ENCODE data around the gene HPD.

HPD gene

DNA sequence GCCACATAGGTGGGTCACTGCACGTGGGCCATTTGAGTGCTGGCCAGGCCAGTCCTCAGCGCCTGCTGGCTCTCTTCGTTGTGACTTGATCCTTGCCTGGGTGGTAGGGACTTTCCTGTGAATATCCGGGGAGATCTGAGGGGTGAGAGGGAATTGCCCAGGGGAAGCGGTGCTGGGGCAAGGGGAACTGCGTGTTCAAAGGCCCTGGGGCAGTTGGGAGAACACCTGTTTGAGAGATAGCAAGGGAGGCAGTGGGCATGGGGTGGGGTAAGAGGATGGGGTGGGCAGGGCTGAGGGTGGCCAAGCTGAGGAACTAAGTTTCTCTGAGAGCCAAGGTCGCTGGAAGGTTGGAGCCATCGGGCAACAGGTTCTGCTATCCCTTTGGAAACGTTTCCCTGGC lies 29.8 kb downstream of the HPD start:
- DNase-seq (ENCODE audit: low read depth, low spot score) = no peak
- Histone ChIP-seq H3K27me3 (ENCODE audit: control insufficient read depth, insufficient read depth, low read length) (no peaks in the 10 kb centered on the region), H3K27ac (ENCODE audit: low read length) (no peak overlapping the region), H3K9me3 (ENCODE audit: control insufficient read depth, insufficient read depth, low read length) (no peaks in the 10 kb centered on the region), H3K4me1 (ENCODE audit: control insufficient read depth, insufficient read depth, low read length) (no peaks in the 10 kb centered on the region), H3K36me3 (ENCODE audit: control insufficient read depth, insufficient read depth, low read length) (peaks cover 18% of the 10 kb centered on the region), H3K4me3 (ENCODE audit: low read length) (no peak overlapping the region)
- WGBS (ENCODE audit: insufficient coverage, insufficient read length) = no CpG with 5 or more reads among the region's 9 CpGs

DNA sequence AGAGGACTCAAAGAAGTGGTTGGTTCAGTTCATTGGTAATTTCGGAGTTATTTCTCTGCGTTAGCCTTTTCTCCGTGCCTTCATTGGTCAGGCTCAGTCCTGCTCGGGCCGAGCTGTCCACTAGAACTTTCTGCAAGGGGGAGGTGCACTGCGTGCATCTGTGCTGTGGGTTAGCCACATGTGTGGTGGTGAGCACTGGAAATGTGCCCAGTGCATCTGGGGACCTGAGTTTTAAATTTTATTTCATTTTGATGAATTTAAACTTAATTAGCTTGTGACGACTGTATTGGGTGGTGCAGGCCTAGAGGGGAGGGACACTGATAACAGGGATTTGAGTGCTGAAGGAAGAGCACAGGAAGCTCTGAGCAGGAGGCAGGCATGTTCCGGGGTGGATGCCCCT lies 30.4 kb downstream of the HPD start:
- Histone ChIP-seq H3K27me3 (ENCODE audit: control insufficient read depth, insufficient read depth, low read length) (no peaks in the 10 kb centered on the region), H3K27ac (ENCODE audit: low read length) (no peak overlapping the region), H3K4me3 (ENCODE audit: low read length) (no peak overlapping the region), H3K9me3 (ENCODE audit: control insufficient read depth, insufficient read depth, low read length) (no peaks in the 10 kb centered on the region), H3K4me1 (ENCODE audit: control insufficient read depth, insufficient read depth, low read length) (no peaks in the 10 kb centered on the region), H3K36me3 (ENCODE audit: control insufficient read depth, insufficient read depth, low read length) (peaks cover 22% of the 10 kb centered on the region)
- no peak for DNase-seq (ENCODE audit: low read depth, low spot score)
- WGBS (ENCODE audit: insufficient coverage, insufficient read length) = no CpG with 5 or more reads among the region's 8 CpGs

DNA sequence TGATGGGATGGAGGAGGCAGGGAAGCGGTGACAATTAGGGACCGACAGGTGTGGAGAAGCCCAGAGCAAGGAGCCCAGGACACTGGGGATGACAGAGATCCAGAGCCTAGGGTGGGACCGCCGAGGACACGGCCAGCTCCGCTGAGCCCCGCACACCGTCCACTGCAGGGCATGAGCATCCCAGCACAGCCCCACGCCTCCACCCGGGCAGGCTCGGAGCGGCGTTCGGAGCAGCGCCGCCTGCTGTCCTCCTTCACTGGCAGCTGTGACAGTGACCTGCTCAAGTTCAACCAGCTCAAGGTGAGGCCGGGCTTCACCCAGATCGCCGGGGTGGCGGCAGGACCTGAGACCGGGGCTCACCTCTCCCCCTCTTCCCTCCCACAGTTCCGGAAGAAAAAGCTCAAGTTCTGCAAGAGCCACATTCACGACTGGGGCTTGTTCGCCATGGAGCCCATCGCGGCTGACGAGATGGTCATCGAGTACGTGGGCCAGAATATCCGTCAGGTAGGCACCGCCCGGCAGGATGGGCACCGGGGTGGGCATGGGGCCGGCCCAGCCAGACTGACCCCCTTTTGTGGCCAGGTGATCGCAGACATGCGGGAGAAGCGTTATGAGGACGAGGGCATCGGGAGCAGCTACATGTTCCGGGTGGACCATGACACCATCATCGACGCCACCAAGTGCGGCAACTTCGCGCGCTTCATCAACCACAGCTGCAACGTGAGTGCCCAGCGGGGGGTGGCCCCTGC lies 31.1 kb downstream of the HPD start:
- Histone ChIP-seq H3K36me3 (ENCODE audit: control insufficient read depth, insufficient read depth, low read length) (peaks cover 25% of the 10 kb centered on the region), H3K27ac (ENCODE audit: low read length) (no peak overlapping the region), H3K4me3 (ENCODE audit: low read length) (no peak overlapping the region), H3K9me3 (ENCODE audit: control insufficient read depth, insufficient read depth, low read length) (no peaks in the 10 kb centered on the region), H3K27me3 (ENCODE audit: control insufficient read depth, insufficient read depth, low read length) (no peaks in the 10 kb centered on the region), H3K4me1 (ENCODE audit: control insufficient read depth, insufficient read depth, low read length) (no peaks in the 10 kb centered on the region)
- WGBS (ENCODE audit: insufficient coverage, insufficient read length) = no CpG with 5 or more reads among the region's 48 CpGs
- no peak for DNase-seq (ENCODE audit: low read depth, low spot score)

DNA sequence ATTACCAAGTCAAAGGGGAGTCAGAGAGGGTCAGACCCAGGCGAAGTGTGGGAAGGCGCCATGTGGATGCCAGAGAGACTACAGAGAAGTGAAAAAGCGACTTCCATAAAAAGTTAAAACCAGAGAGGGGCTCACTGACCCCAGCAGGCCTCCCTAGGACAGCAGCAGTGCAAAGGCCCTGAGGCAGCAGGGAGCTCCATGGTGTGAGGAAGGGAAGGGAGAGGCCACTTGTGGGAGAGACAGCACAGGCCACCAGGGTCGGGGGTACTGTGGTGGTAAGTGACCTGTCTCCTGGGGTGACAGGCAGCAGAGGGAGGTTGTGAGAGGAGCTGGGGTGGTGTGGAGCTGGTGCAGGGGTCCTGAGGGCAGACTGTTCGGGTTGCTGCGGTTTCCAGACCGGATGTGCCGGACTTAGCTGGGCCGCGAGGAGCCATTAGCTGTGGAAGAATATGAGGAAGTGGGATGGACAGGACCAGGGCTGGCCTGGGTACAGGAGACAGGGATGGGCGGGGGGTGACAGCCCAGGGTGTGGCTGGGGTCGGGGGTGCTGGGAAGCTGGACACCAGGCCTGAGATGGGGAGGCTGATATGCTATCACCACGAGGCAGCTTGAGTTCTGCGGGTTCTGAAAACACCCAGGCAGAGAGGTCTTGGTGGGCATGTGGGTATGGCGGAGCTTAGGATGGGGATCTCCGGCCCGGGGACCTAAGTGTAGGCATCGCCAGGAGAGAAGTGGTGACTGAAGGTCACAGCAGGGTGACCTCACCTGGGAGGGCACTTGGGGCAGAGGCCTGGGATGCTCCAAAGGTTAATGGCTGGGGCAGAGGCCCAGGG lies 32.1 kb downstream of the HPD start:
- Histone ChIP-seq H3K36me3 (ENCODE audit: control insufficient read depth, insufficient read depth, low read length) (peaks cover 29% of the 10 kb centered on the region), H3K4me3 (ENCODE audit: low read length) (no peak overlapping the region), H3K4me1 (ENCODE audit: control insufficient read depth, insufficient read depth, low read length) (no peaks in the 10 kb centered on the region), H3K27ac (ENCODE audit: low read length) (no peak overlapping the region), H3K27me3 (ENCODE audit: control insufficient read depth, insufficient read depth, low read length) (no peaks in the 10 kb centered on the region), H3K9me3 (ENCODE audit: control insufficient read depth, insufficient read depth, low read length) (no peaks in the 10 kb centered on the region)
- no peak for DNase-seq (ENCODE audit: low read depth, low spot score)
- WGBS (ENCODE audit: insufficient coverage, insufficient read length) = no CpG with 5 or more reads among the region's 18 CpGs

DNA sequence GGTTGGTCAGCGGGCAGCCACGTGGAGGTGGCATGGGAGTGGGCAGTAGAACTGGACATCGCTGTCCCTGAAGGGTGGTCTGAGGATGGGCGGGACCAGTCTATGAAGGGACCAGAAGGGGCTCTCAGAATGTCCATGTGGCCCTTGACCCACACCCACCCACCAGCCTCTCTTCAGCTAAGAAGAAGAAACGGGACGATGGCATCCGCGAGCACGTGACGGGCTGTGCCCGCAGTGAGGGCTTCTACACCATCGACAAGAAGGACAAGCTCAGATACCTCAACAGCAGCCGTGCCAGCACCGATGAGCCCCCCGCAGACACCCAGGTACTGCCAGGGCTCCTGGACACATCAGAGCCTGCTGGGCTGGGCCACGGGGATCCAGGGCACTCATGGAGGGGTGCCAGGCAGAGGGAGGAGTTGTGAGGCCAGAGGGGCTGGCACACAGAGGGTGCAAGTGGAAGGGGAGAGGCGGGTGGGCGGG lies 33.6 kb downstream of the HPD start:
- peaks cover 26% of the 10 kb centered on the region for H3K36me3 ChIP-seq (ENCODE audit: control insufficient read depth, insufficient read depth, low read length)
- H3K9me3 ChIP-seq (ENCODE audit: control insufficient read depth, insufficient read depth, low read length) = no peaks in the 10 kb centered on the region
- H3K4me3 ChIP-seq (ENCODE audit: low read length) = no peak overlapping the region
- no peaks in the 10 kb centered on the region for H3K4me1 ChIP-seq (ENCODE audit: control insufficient read depth, insufficient read depth, low read length)
- H3K27me3 ChIP-seq (ENCODE audit: control insufficient read depth, insufficient read depth, low read length) = no peaks in the 10 kb centered on the region
- DNase-seq (ENCODE audit: low read depth, low spot score) = no peak
- no peak overlapping the region for H3K27ac ChIP-seq (ENCODE audit: low read length)
- WGBS (ENCODE audit: insufficient coverage, insufficient read length) = no CpG with 5 or more reads among the region's 18 CpGs

DNA sequence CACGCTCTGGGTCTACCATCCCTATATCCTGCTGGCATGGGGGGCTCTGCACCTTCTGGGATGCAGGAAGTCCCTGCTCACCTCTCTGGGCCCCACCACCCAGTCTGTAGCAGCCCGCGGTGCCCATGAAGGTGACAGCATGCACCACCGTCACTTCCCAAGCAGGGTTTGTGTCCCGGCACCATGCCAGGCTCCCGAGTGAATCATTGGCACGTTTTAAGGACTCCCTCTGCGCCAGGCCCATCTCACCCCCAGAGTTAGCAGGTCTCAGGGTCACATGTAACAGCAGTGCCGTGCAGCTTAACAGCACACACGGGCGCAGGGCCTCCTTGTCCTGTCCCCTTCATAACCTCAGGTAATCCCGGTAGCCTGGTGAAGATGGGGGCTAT lies 34.9 kb downstream of the HPD start:
- Histone ChIP-seq H3K4me3 (ENCODE audit: low read length) (no peak overlapping the region), H3K27me3 (ENCODE audit: control insufficient read depth, insufficient read depth, low read length) (no peaks in the 10 kb centered on the region), H3K9me3 (ENCODE audit: control insufficient read depth, insufficient read depth, low read length) (no peaks in the 10 kb centered on the region), H3K4me1 (ENCODE audit: control insufficient read depth, insufficient read depth, low read length) (no peaks in the 10 kb centered on the region), H3K36me3 (ENCODE audit: control insufficient read depth, insufficient read depth, low read length) (peaks cover 34% of the 10 kb centered on the region), H3K27ac (ENCODE audit: low read length) (no peak overlapping the region)
- DNase-seq (ENCODE audit: low read depth, low spot score) = no peak
- no CpG with 5 or more reads among the region's 12 CpGs for WGBS (ENCODE audit: insufficient coverage, insufficient read length)

DNA sequence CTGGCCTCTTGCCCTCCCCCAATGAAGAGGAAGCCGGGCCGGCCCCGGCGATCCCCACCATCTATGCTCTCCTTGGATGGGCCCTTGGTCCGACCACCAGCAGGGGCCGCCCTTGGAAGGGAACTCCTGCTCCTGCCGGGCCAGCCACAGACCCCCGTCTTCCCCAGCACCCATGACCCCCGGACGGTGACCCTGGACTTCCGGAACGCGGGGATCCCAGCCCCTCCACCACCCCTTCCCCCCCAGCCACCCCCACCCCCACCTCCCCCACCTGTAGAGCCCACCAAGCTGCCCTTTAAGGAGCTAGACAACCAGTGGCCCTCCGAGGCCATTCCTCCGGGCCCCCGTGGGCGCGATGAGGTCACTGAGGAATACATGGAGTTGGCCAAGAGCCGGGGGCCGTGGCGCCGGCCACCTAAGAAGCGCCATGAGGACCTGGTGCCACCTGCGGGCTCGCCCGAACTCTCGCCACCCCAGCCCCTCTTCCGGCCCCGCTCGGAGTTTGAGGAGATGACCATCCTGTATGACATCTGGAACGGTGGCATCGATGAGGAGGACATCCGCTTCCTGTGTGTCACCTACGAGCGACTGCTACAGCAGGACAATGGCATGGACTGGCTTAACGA lies 35.4 kb downstream of the HPD start:
- Histone ChIP-seq H3K27ac (ENCODE audit: low read length) (no peak overlapping the region), H3K27me3 (ENCODE audit: control insufficient read depth, insufficient read depth, low read length) (no peaks in the 10 kb centered on the region), H3K36me3 (ENCODE audit: control insufficient read depth, insufficient read depth, low read length) (peaks cover 31% of the 10 kb centered on the region), H3K9me3 (ENCODE audit: control insufficient read depth, insufficient read depth, low read length) (no peaks in the 10 kb centered on the region), H3K4me3 (ENCODE audit: low read length) (no peak overlapping the region), H3K4me1 (ENCODE audit: control insufficient read depth, insufficient read depth, low read length) (no peaks in the 10 kb centered on the region)
- no peak for DNase-seq (ENCODE audit: low read depth, low spot score)
- no CpG with 5 or more reads among the region's 36 CpGs for WGBS (ENCODE audit: insufficient coverage, insufficient read length)

DNA sequence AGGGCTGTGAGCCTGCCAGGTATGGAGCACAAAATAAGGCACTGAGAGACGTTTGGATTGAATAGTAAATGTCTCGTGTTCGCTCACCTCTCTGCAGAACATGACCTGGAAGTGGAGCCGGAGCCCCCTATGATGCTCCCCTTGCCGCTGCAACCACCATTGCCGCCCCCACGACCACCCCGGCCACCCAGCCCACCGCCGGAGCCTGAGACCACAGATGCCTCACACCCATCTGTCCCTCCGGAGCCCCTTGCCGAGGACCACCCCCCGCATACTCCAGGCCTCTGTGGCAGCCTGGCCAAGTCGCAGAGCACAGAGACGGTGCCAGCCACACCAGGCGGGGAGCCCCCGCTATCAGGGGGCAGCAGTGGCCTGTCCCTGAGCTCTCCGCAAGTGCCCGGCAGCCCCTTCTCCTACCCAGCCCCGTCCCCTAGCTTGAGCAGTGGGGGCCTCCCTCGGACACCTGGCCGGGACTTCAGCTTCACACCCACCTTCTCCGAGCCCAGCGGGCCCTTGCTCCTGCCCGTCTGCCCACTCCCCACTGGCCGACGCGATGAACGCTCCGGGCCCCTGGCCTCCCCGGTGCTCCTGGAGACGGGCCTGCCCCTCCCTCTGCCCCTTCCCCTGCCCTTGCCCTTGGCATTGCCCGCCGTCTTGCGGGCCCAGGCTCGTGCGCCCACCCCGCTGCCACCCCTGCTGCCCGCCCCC lies 36.1 kb downstream of the HPD start:
- no peak overlapping the region for H3K27ac ChIP-seq (ENCODE audit: low read length)
- no peaks in the 10 kb centered on the region for H3K9me3 ChIP-seq (ENCODE audit: control insufficient read depth, insufficient read depth, low read length)
- no peaks in the 10 kb centered on the region for H3K4me1 ChIP-seq (ENCODE audit: control insufficient read depth, insufficient read depth, low read length)
- peaks cover 28% of the 10 kb centered on the region for H3K36me3 ChIP-seq (ENCODE audit: control insufficient read depth, insufficient read depth, low read length)
- DNase-seq (ENCODE audit: low read depth, low spot score) = no peak
- no CpG with 5 or more reads among the region's 39 CpGs for WGBS (ENCODE audit: insufficient coverage, insufficient read length)
- H3K27me3 ChIP-seq (ENCODE audit: control insufficient read depth, insufficient read depth, low read length) = no peaks in the 10 kb centered on the region
- H3K4me3 ChIP-seq (ENCODE audit: low read length) = no peak overlapping the region

DNA sequence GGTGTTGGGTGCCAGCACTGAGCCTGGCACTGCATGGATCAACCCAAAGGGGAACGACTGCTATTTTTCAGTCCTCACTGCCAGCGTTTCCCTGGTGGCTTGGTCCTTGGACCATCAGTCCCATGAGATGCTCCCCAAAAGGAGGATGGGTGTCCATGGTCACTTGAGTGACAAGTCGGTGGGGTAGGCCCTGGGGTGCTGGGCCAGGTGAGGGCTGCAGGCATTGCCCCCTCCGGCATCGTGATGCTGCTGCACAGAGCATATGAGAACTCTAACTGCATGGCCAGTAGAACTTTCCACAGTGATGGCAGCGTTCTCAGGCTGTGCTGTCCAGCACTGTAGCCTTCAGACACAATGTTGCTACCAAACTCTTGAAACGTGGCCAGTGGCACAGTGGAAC lies 38.6 kb downstream of the HPD start:
- Histone ChIP-seq H3K27me3 (ENCODE audit: control insufficient read depth, insufficient read depth, low read length) (no peaks in the 10 kb centered on the region), H3K27ac (ENCODE audit: low read length) (no peak overlapping the region), H3K4me3 (ENCODE audit: low read length) (no peak overlapping the region), H3K4me1 (ENCODE audit: control insufficient read depth, insufficient read depth, low read length) (no peaks in the 10 kb centered on the region), H3K36me3 (ENCODE audit: control insufficient read depth, insufficient read depth, low read length) (peaks cover 31% of the 10 kb centered on the region), H3K9me3 (ENCODE audit: control insufficient read depth, insufficient read depth, low read length) (no peaks in the 10 kb centered on the region)
- no peak for DNase-seq (ENCODE audit: low read depth, low spot score)
- no CpG with 5 or more reads among the region's 7 CpGs for WGBS (ENCODE audit: insufficient coverage, insufficient read length)
